Measurements from ENCODE around the gene NACC2. TPM values are rescaled to one million over a fixed set of nuclear protein-coding genes. Genes with fewer than 3 reads are reported as not detected.

The NACC2 gene
- total and polyA plus RNA-seq, 2 of the 8 experiments (the other 6 are each of a cell fraction or from before 2014, with no cell fraction given), result 8.3 to 14.0 TPM

- no peak for TF ChIP-seq RXRA (IDR thresholded peaks at IDR 0.05; ENCODE audit: insufficient read depth, low read depth, low read length)
- no peak for TF ChIP-seq POU5F1 (IDR thresholded peaks at IDR 0.05; ENCODE audit: low read depth, low read length)
Measured at GRCh38 chr9:136061405-136061804, 33.7 kb downstream of the NACC2 start (continued).
